Endothelial cell (in vitro differentiated cells): ENCODE results near the gene NUP155. TPM values are rescaled to one million over a fixed set of nuclear protein-coding genes. Genes with fewer than 3 reads are reported as not detected.
"Not testable (repeated sequence)": the region's sequence is repeated elsewhere in the genome, so short reads cannot be mapped to it uniquely, and the experiment has no call there.

ENCODE experiments used
- DNase-seq: peaks from one replicate; pipeline ENCODE4 v3.0.0; 2021; ENCODE audit warnings: low spot score
- H3K27ac Mint-ChIP-seq: one replicate; pipeline ENCODE4 v1.8.0; 2021; ENCODE audit warnings: mixed read lengths, inconsistent platforms; ENCODE audit not compliant: unreplicated experiment
- H3K27me3 Mint-ChIP-seq: one replicate; pipeline ENCODE4 v1.8.0; 2021; ENCODE audit warnings: mild to moderate bottlenecking, moderate library complexity, mixed read lengths, inconsistent platforms; ENCODE audit not compliant: unreplicated experiment
- H3K36me3 Mint-ChIP-seq: one replicate; pipeline ENCODE4 v1.8.0; 2021; ENCODE audit warnings: mild to moderate bottlenecking, low read depth, mixed read lengths, inconsistent platforms; ENCODE audit not compliant: unreplicated experiment
- H3K4me1 Mint-ChIP-seq: one replicate; pipeline ENCODE4 v1.8.0; 2021; ENCODE audit warnings: mild to moderate bottlenecking, mixed read lengths, inconsistent platforms; ENCODE audit not compliant: unreplicated experiment
- H3K4me3 Mint-ChIP-seq: one replicate; pipeline ENCODE4 v1.8.0; 2021; ENCODE audit warnings: mild to moderate bottlenecking, mixed read lengths, inconsistent platforms; ENCODE audit not compliant: unreplicated experiment
- H3K9me3 Mint-ChIP-seq: one replicate; pipeline ENCODE4 v1.8.0; 2021; ENCODE audit warnings: mixed read lengths, inconsistent platforms; ENCODE audit not compliant: unreplicated experiment
- CTCF ChIP-seq: fragments of 200-600 bp; sonication (generic); IDR thresholded peaks from one replicate; pipeline ENCODE4 v1.5.0; 2021; ENCODE audit warnings: antibody characterized with exemption; ENCODE audit not compliant: unreplicated experiment
- total RNA-seq: library from RNA; stranded (reverse); fragmentation: NEBNext Ultra II Directional; extraction: Animal tissue kit (Norgen Biotek cat#: 25700); gene quantifications from one replicate; pipeline ENCODE4 v1.2.1, GENCODE V29; 2021; ENCODE audit not compliant: unreplicated experiment

The NUP155 gene
- total RNA-seq, 1 donor from 2014 or later, result 34.0 TPM

GRCh38 chr5:37396352-37396751, 25.4 kb upstream of the NUP155 start:
- Mint-ChIP-seq H3K4me3 (peak overlapping the region; percentile 6), H3K9me3 (no peaks in the 10 kb centered on the region), H3K4me1 (no peaks in the 10 kb centered on the region), H3K27me3 (no peaks in the 10 kb centered on the region), H3K27ac (no peak overlapping the region), H3K36me3 (peaks cover 19% of the 10 kb centered on the region)
- no peak for DNase-seq
- no peak for TF ChIP-seq CTCF

- no peaks in the 10 kb centered on the region for H3K27me3 Mint-ChIP-seq
- no peaks in the 10 kb centered on the region for H3K4me1 Mint-ChIP-seq
- no peak for DNase-seq
- no peaks in the 10 kb centered on the region for H3K9me3 Mint-ChIP-seq
- no peak overlapping the region for H3K4me3 Mint-ChIP-seq
- peaks cover 12% of the 10 kb centered on the region for H3K36me3 Mint-ChIP-seq
- H3K27ac Mint-ChIP-seq, result no peak overlapping the region
- no peak for TF ChIP-seq CTCF
Observed at GRCh38 chr5:37391591-37391990, 20.7 kb upstream of the NUP155 start.

GRCh38 chr5:37379100-37379628, 8.3 kb upstream of the NUP155 start, which contains the start of gene WDR70:
Gene WDR70 (plus strand): TSS chr5:37379318. CDS start chr5:37379368, 50 bp downstream.
- not testable (repeated sequence) for H3K27me3 Mint-ChIP-seq, H3K4me1 Mint-ChIP-seq, H3K36me3 Mint-ChIP-seq, H3K9me3 Mint-ChIP-seq
- H3K27ac Mint-ChIP-seq, result peak within 1 kb of the TSS; percentile 30
- H3K4me3 Mint-ChIP-seq, result peak within 1 kb of the TSS; percentile 98
- DNase-seq, result peak; percentile 75

GRCh38 chr5:37378066-37378465, 7.2 kb upstream of the NUP155 start:
- H3K4me3 Mint-ChIP-seq, H3K9me3 Mint-ChIP-seq, H3K27me3 Mint-ChIP-seq, H3K4me1 Mint-ChIP-seq, H3K36me3 Mint-ChIP-seq, DNase-seq, H3K27ac Mint-ChIP-seq: not testable (repeated sequence)

- peaks cover 5% of the 10 kb centered on the region for H3K36me3 Mint-ChIP-seq
- H3K27me3 Mint-ChIP-seq, result peaks cover 3% of the 10 kb centered on the region
- H3K27ac Mint-ChIP-seq, result no peak overlapping the region
- no peak for TF ChIP-seq CTCF
- DNase-seq, result no peak
- H3K9me3 Mint-ChIP-seq, result no peaks in the 10 kb centered on the region
- H3K4me1 Mint-ChIP-seq, result peaks cover 15% of the 10 kb centered on the region
- no peak overlapping the region for H3K4me3 Mint-ChIP-seq
Observed at GRCh38 chr5:37375091-37375490, 4.2 kb upstream of the NUP155 start.

- H3K27me3 Mint-ChIP-seq, result peaks cover 6% of the 10 kb centered on the region
- H3K36me3 Mint-ChIP-seq, result peaks cover 5% of the 10 kb centered on the region
- peak overlapping the region; percentile 98 for H3K4me3 Mint-ChIP-seq
- peak overlapping the region; percentile 94 for H3K27ac Mint-ChIP-seq
- no peaks in the 10 kb centered on the region for H3K9me3 Mint-ChIP-seq
- no peak for TF ChIP-seq CTCF
- DNase-seq, result no peak
- H3K4me1 Mint-ChIP-seq, result peaks cover 21% of the 10 kb centered on the region
Observed at GRCh38 chr5:37370550-37370863, 399 bp downstream of the NUP155 start.
